Type B pancreatic cell (in vitro differentiated cells): ENCODE measurements around the gene HOXB9. TPM values are rescaled to one million over a fixed set of nuclear protein-coding genes. Genes with fewer than 3 reads are reported as not detected.

Source experiments
- DNase-seq: peaks from one replicate; pipeline ENCODE4 v3.0.0; 2021; ENCODE audit warnings: mixed read lengths; ENCODE audit not compliant: unreplicated experiment; ENCODE audit errors: extremely low spot score
- H3K27ac Mint-ChIP-seq: 2 replicates; pipeline ENCODE4 v1.8.0; 2021; ENCODE audit warnings: mild to moderate bottlenecking, mixed read lengths
- H3K27me3 Mint-ChIP-seq: 2 replicates; pipeline ENCODE4 v1.8.0; 2021; ENCODE audit warnings: mixed read lengths
- H3K36me3 Mint-ChIP-seq: 2 replicates; pipeline ENCODE4 v1.8.0; 2021; ENCODE audit warnings: mixed read lengths
- H3K4me1 Mint-ChIP-seq: one replicate; pipeline ENCODE4 v1.8.0; 2021; ENCODE audit warnings: mixed read lengths; ENCODE audit not compliant: unreplicated experiment
- H3K4me3 Mint-ChIP-seq: 2 replicates; pipeline ENCODE4 v1.8.0; 2021; ENCODE audit warnings: mild to moderate bottlenecking, mixed read lengths
- H3K9me3 Mint-ChIP-seq: 2 replicates; pipeline ENCODE4 v1.8.0; 2021; ENCODE audit warnings: mixed read lengths
- CTCF ChIP-seq: fragments of 200-600 bp; sonication (generic); conservative IDR thresholded peaks from 2 replicates; pipeline ENCODE4 v1.5.0; 2021; ENCODE audit warnings: antibody characterized with exemption, mild to moderate bottlenecking
- total RNA-seq: library from RNA; stranded (reverse); gene quantifications from 2 replicates; pipeline ENCODE4 v1.2.1, GENCODE V29; 2021; ENCODE audit warnings: low replicate concordance

HOXB9 gene
- total RNA-seq, 1 donor from 2014 or later, result 9.4 TPM

- no peak overlapping the region for H3K27ac Mint-ChIP-seq
- H3K4me1 Mint-ChIP-seq, result peaks cover 3% of the 10 kb centered on the region
- H3K36me3 Mint-ChIP-seq, result no peaks in the 10 kb centered on the region
- no peak overlapping the region for H3K4me3 Mint-ChIP-seq
- no peaks in the 10 kb centered on the region for H3K9me3 Mint-ChIP-seq
- DNase-seq, result no peak
- no peak for TF ChIP-seq CTCF
- peaks cover 100% of the 10 kb centered on the region for H3K27me3 Mint-ChIP-seq
Measured at GRCh38 chr17:48637323-48638260, 11.4 kb upstream of the HOXB9 start.

- Mint-ChIP-seq H3K27ac (no peak overlapping the region), H3K4me3 (no peak overlapping the region)
Measured at GRCh38 chr17:48636177-48637018, 10.2 kb upstream of the HOXB9 start.

GRCh38 chr17:48634493-48635208 is 8.5 kb upstream of the HOXB9 start:
- DNase-seq, result no peak
- H3K27ac Mint-ChIP-seq, result no peak overlapping the region
- no peak for TF ChIP-seq CTCF
- H3K9me3 Mint-ChIP-seq, result no peaks in the 10 kb centered on the region
- peaks cover 3% of the 10 kb centered on the region for H3K4me1 Mint-ChIP-seq
- no peak overlapping the region for H3K4me3 Mint-ChIP-seq
- no peaks in the 10 kb centered on the region for H3K36me3 Mint-ChIP-seq
- H3K27me3 Mint-ChIP-seq, result peaks cover 100% of the 10 kb centered on the region

More at GRCh38 chr17:48636177-48637018, 10.2 kb upstream of the HOXB9 start:
- peaks cover 100% of the 10 kb centered on the region for H3K27me3 Mint-ChIP-seq
- TF ChIP-seq CTCF, result peak; percentile 85
- peaks cover 3% of the 10 kb centered on the region for H3K4me1 Mint-ChIP-seq
- H3K36me3 Mint-ChIP-seq, result no peaks in the 10 kb centered on the region
- peak; percentile 92 for DNase-seq
- no peaks in the 10 kb centered on the region for H3K9me3 Mint-ChIP-seq

GRCh38 chr17:48633266-48633677 is 7.1 kb upstream of the HOXB9 start:
- Mint-ChIP-seq H3K4me3 (no peak overlapping the region), H3K27ac (no peak overlapping the region), H3K4me1 (peaks cover 3% of the 10 kb centered on the region), H3K36me3 (no peaks in the 10 kb centered on the region), H3K27me3 (peaks cover 100% of the 10 kb centered on the region), H3K9me3 (no peaks in the 10 kb centered on the region)
- DNase-seq, result no peak
- no peak for TF ChIP-seq CTCF

GRCh38 chr17:48632579-48633265 is 6.6 kb upstream of the HOXB9 start:
- Mint-ChIP-seq H3K27me3 (peaks cover 100% of the 10 kb centered on the region), H3K36me3 (no peaks in the 10 kb centered on the region), H3K27ac (no peak overlapping the region), H3K4me3 (peak overlapping the region; percentile 61), H3K4me1 (peaks cover 3% of the 10 kb centered on the region), H3K9me3 (no peaks in the 10 kb centered on the region)
- no peak for DNase-seq
- no peak for TF ChIP-seq CTCF
